C4-2B (cell line): ENCODE results near the gene POFUT2.

Experiments
- CTCF ChIP-seq: fragments of 450-650 bp; conservative IDR thresholded peaks from 2 replicates; pipeline ENCODE4 v1.5.1; 2017; ENCODE audit warnings: mild to moderate bottlenecking
- ZFX ChIP-seq: fragments of 450-650 bp; IDR thresholded peaks from 2 replicates; pipeline ENCODE4 v1.6.1; 2017

GRCh38 chr21:45289134-45289533, 1.4 kb upstream of the POFUT2 start:
- TF ChIP-seq CTCF (no peak), ZFX (no peak)
